ENCODE measurements around the gene KDM3A. TPM values are rescaled to one million over a fixed set of nuclear protein-coding genes. Genes with fewer than 3 reads are reported as not detected.

The KDM3A gene
- total RNA-seq, 1 experiment from 2014 or later = 34.2 TPM

GRCh38 chr2:86477349-86477748 is 36.2 kb downstream of the KDM3A start (continued):
- no peak for TF ChIP-seq MLX (CRISPR knock-in tag; IDR thresholded peaks at IDR 0.05)
- no peak for TF ChIP-seq HMGA2 (CRISPR knock-in tag; IDR thresholded peaks at IDR 0.05)
- TF ChIP-seq OVOL2 (CRISPR knock-in tag; IDR thresholded peaks at IDR 0.05; ENCODE audit: borderline replicate concordance) = no peak

- POLR2A ChIA-PET = no interaction called here
- CTCF ChIA-PET = interaction anchor here (0.7 kb wide), 1 partner anchor 84 kb away, joined by 3 read pairs; no protein-coding TSS in a partner anchor
- no peak overlapping the region for H3K4me3 Mint-ChIP-seq
Measured at GRCh38 chr2:86480105-86480504, 38.9 kb downstream of the KDM3A start.

More at GRCh38 chr2:86480105-86480504, 38.9 kb downstream of the KDM3A start:
- H3K9me3 Mint-ChIP-seq = no peaks in the 10 kb centered on the region
- peaks cover 87% of the 10 kb centered on the region for H3K36me3 Mint-ChIP-seq
- peaks cover 22% of the 10 kb centered on the region for H3K4me1 Mint-ChIP-seq
- ATAC-seq (no peak), DNase-seq (ENCODE audit: low spot score) (no peak)
- no peaks in the 10 kb centered on the region for H3K27me3 Mint-ChIP-seq (ENCODE audit: low read depth)
- H3K27ac Mint-ChIP-seq = no peak overlapping the region
- no peak for TF ChIP-seq FOXK1 (CRISPR knock-in tag; IDR thresholded peaks at IDR 0.05)
- TF ChIP-seq ZBTB21 (CRISPR knock-in tag; IDR thresholded peaks at IDR 0.05; ENCODE audit: borderline replicate concordance) = no peak
- TF ChIP-seq GTF2I (CRISPR knock-in tag; conservative IDR thresholded peaks at IDR 0.05) = no peak
- TF ChIP-seq JUN (CRISPR knock-in tag; IDR thresholded peaks at IDR 0.05) = no peak
- TF ChIP-seq ATF1 (CRISPR knock-in tag; IDR thresholded peaks at IDR 0.05) = no peak
- no peak for TF ChIP-seq ZNF425 (CRISPR knock-in tag; conservative IDR thresholded peaks at IDR 0.05)
- TF ChIP-seq PRRX2 (CRISPR knock-in tag; IDR thresholded peaks at IDR 0.05) = no peak
- no peak for TF ChIP-seq ATF6 (CRISPR knock-in tag; IDR thresholded peaks at IDR 0.05)
- TF ChIP-seq ARID4B (CRISPR knock-in tag; IDR thresholded peaks at IDR 0.05; ENCODE audit: borderline replicate concordance) = no peak
- no peak for TF ChIP-seq TP53 (CRISPR knock-in tag; IDR thresholded peaks at IDR 0.05)
- TF ChIP-seq HMGA2 (CRISPR knock-in tag; IDR thresholded peaks at IDR 0.05) = no peak
- TF ChIP-seq FOXP1 (CRISPR knock-in tag; IDR thresholded peaks at IDR 0.05; ENCODE audit: borderline replicate concordance) = no peak
- no peak for TF ChIP-seq RELA (CRISPR knock-in tag; IDR thresholded peaks at IDR 0.05; ENCODE audit: borderline replicate concordance)
- no peak for TF ChIP-seq USF2 (CRISPR knock-in tag; IDR thresholded peaks at IDR 0.05)
- TF ChIP-seq TCF7 (CRISPR knock-in tag; IDR thresholded peaks at IDR 0.05; ENCODE audit: low read depth) = no peak
- TF ChIP-seq JAZF1 (CRISPR knock-in tag; IDR thresholded peaks at IDR 0.05) = no peak

Measured in WTC11 (cell line).